Gastrocnemius medialis (tissue), 4 donors: ENCODE results near the gene COX8A. TPM values are rescaled to one million over a fixed set of nuclear protein-coding genes. Genes with fewer than 3 reads are reported as not detected.
A peak's percentile ranks its signal among the peaks of the same experiment; 100 is the strongest.

ENCODE experiments used
- ATAC-seq, 2 donors: fragments of 150-250 bp; one replicate each; pipeline ENCODE4 v1.9.1; 2016
- DNase-seq, 2 donors: peaks; one replicate each; pipeline ENCODE4 v3.0.0-alpha.2; 2019
- H3K27ac ChIP-seq, 4 donors: fragments of 200-600 bp; sonication (generic); 1 replicate in 1 of 4; 2 replicates in 3 of 4; pipeline ENCODE4 v1.5.1; 2016 to 2018; ENCODE audit warnings: mild to moderate bottlenecking in 2 of 4, moderate library complexity in 1 of 4
- H3K27me3 ChIP-seq, 3 donors: fragments of 200-600 bp; sonication (generic) in 2 of 3; 1 replicate in 1 of 3; 2 replicates in 2 of 3; pipeline versions ENCODE4 v1.5.1 to v1.6.0; 2016 to 2019; ENCODE audit warnings: mild to moderate bottlenecking in 1 of 3, moderate library complexity in 1 of 3
- H3K36me3 ChIP-seq, 2 donors: fragments of 200-600 bp; sonication (generic) in 1 of 2; one replicate each; pipeline ENCODE4 v1.5.1; 2017 to 2018
- H3K4me1 ChIP-seq, 2 donors: fragments of 200-600 bp; sonication (generic) in 1 of 2; one replicate each; pipeline ENCODE4 v1.5.1; 2016 to 2017; ENCODE audit warnings: mild to moderate bottlenecking in 2 of 2
- H3K4me3 ChIP-seq, 4 donors: fragments of 200-600 bp; sonication (generic) in 3 of 4; 1 replicate in 1 of 4; 2 replicates in 3 of 4; pipeline ENCODE4 v1.5.1; 2016 to 2019; ENCODE audit warnings: mild to moderate bottlenecking in 2 of 4
- H3K9me3 ChIP-seq, 3 donors: fragments of 200-600 bp; sonication (generic) in 2 of 3; 1 replicate in 1 of 3; 2 replicates in 2 of 3; pipeline ENCODE4 v1.5.1; 2016 to 2019
- POLR2A ChIP-seq, 2 donors: fragments of 450-650 bp; IDR thresholded peaks; one replicate each; pipeline ENCODE4 v1.6.1; 2017; ENCODE audit warnings: antibody characterized with exemption in 2 of 2, mild to moderate bottlenecking in 2 of 2, moderate library complexity in 2 of 2
- in situ Hi-C, 4 donors: fragments of 200-750 bp; cut with MboI; loops; one replicate each; pipeline versions ENCODE4 v1.15.0 to v1.8.0; 2017; ENCODE audit warnings: low sequenced_read_pairs in 4 of 4
- intact Hi-C: fragments of 100-400 bp; cut with DNase I; formaldehyde crosslinking; loops from one replicate; pipeline ENCODE4 v1.15.1; 2023; ENCODE audit warnings: low total_unique reads
- total RNA-seq, 4 donors: library from RNA; depleted of rRNA; stranded (reverse); fragments of >200 nt; gene quantifications; one replicate each; pipeline versions ENCODE4 v1.1.0 to v1.2.3, GENCODE V29; 2016
- TF ChIP-seq, protein P1 (sequence below), 5 experiments: fragments of 450-650 bp in 3 of 5; fragments of 200-600 bp in 2 of 5; sonication (generic) in 2 of 5; IDR thresholded peaks in 4 of 5; conservative IDR thresholded peaks in 1 of 5; 1 replicate in 4 of 5; 2 replicates in 1 of 5; pipeline ENCODE4 v1.5.1; 2016 to 2019; ENCODE audit warnings: antibody characterized with exemption in 5 of 5, mild to moderate bottlenecking in 3 of 5, moderate library complexity in 3 of 5

The COX8A gene
- total RNA-seq, 4 donors from 2014 or later: 812 to 1,326 (median 983) TPM

DNA sequence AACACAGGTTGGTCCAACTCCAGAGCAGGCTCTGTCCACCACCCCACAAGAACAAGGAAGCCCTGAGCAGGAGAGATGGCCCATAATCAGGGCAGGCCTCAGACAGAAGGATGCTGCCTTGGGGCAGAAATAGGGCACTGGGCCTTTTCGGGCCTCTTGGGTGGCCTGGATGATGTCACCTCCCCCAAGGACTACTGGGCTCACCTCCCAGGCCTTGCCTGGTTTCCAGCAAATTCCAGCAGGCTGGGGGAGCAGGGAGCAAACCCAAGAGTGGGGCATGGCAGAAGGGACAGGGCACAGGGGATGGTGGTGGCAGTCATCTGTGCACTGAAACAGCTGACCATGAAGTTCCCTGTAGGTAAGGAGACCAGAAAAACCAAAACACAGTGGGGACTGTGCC, 41.0 kb upstream of the COX8A start:
- no peak for ATAC-seq
- TF ChIP-seq POLR2A (IDR thresholded peaks at IDR 0.05): no peak
- TF ChIP-seq, protein P1, sequence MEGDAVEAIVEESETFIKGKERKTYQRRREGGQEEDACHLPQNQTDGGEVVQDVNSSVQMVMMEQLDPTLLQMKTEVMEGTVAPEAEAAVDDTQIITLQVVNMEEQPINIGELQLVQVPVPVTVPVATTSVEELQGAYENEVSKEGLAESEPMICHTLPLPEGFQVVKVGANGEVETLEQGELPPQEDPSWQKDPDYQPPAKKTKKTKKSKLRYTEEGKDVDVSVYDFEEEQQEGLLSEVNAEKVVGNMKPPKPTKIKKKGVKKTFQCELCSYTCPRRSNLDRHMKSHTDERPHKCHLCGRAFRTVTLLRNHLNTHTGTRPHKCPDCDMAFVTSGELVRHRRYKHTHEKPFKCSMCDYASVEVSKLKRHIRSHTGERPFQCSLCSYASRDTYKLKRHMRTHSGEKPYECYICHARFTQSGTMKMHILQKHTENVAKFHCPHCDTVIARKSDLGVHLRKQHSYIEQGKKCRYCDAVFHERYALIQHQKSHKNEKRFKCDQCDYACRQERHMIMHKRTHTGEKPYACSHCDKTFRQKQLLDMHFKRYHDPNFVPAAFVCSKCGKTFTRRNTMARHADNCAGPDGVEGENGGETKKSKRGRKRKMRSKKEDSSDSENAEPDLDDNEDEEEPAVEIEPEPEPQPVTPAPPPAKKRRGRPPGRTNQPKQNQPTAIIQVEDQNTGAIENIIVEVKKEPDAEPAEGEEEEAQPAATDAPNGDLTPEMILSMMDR (IDR thresholded peaks at IDR 0.05 in 4 of 5, conservative IDR thresholded peaks at IDR 0.05 in 1 of 5): no peak
- Histone ChIP-seq H3K4me1 (peaks cover 4 to 6% of the 10 kb centered on the region in 2 donors), H3K27ac (no peak overlapping the region), H3K27me3 (no peaks in the 10 kb centered on the region), H3K36me3 (no peaks in the 10 kb centered on the region), H3K4me3 (no peak overlapping the region), H3K9me3 (no peaks in the 10 kb centered on the region)
- no peak for DNase-seq
- intact Hi-C loops: no loop called here
- in situ Hi-C loops: no loop called here

DNA sequence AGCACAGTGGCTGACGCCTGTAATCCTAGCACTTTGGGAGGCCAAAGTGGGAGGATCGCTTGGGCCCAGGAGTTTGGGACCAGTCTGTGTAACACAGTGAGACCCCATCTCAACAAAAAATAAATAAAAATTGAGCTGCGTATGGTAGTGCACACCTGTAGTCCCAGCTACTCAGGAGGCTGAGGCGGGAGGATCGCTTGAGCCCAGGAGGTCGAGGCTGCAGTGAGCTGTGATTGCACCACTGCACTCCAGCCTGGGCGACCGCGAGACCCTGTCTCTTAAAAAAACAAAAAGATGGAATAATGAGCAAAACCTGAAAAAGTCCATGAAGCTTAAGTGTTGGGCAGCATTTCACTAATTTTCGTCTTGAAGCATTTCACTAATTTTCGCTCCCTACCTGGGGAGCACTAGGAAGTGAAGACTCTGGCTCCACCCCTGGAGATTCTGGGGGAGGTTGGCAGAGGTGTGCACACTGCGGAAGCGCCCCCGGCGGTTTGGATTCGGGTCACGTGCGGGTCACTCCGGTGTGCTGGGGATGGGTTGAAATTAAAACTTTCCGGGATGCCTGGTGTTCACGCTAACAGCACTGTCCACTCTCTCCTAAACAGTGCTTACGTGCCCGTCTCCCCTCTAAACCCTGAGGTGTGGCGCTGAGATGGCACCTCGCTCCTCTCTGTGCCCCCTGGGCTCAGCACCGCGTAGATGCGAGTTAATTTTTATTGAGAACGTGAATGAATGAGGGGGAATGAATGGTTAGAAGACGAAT, 36.5 kb upstream of the COX8A start:
- in situ Hi-C loops (no loop called here), intact Hi-C loops (loop anchor here (1.0 kb wide), 1 partner anchor 20 kb away; no protein-coding TSS in a partner anchor)
- Histone ChIP-seq H3K4me3 (peak overlapping the region; percentile 69 to 84 (median 80)), H3K27me3 (no peaks in the 10 kb centered on the region), H3K27ac (peak overlapping the region; percentile 78 to 88 (median 84)), H3K9me3 (no peaks in the 10 kb centered on the region), H3K4me1 (peaks cover 20 to 21% of the 10 kb centered on the region in 2 donors), H3K36me3 (no peaks in the 10 kb centered on the region)
- DNase-seq (no peak), ATAC-seq (peak in 1 of 2 donors; percentile 23)
- TF ChIP-seq, protein P1 (IDR thresholded peaks at IDR 0.05 in 4 of 5, conservative IDR thresholded peaks at IDR 0.05 in 1 of 5): no peak
- TF ChIP-seq POLR2A (IDR thresholded peaks at IDR 0.05): no peak

DNA sequence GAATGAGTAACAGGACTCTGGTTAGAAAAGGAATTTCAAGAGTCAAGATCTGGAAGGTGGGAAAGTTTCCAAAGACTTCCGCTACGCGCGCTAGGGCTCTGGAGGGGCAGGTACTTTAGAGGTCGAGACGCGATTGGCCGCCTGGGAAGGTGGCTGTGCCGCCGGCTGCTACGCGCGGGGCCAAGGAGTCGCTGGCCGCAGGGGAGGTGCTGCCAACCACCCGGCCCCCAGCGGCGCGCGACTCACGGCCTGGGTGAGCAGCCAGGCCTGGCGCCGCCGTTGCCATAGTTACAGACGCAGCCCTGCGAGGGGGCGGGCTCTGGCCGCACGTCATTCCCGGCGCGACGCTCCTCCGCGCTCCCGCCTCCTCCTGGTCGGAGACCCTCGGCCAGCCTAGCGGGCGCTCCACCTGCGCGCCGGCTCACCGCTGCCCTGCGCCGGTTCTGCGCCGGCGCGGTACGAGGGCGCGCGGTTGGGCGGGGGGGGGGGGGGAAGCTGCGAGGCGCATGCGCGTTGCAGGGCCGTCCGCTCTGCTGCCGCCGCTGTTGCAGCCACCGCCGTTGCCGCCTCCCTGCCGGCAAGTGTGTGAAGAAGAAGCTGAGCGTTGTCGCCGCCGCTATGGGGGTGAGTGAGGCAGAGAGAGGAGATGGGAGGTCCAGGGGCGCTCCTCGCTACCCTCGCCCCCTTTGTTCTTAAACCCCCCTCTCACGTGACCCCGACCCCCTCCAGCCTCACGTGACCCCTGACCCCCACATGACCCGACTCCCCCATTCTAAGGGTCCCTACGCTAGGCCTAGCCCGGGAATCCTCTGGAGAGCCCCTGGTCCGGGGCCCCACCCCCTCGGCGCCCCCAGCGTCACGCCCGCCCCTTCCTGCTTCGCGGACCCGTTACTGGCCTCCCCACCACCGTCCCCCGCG, 35.7 kb upstream of the COX8A start, which contains the start of gene NAA40:
NAA40 (plus strand) TSS at position 524 of the 918 bp plus-strand sequence; CDS start at position 619, 95 bp downstream.
- peaks cover 21% of the 10 kb centered on the region in 2 donors for H3K4me1 ChIP-seq
- peak; percentile 75 to 88 for DNase-seq
- peak within 1 kb of the TSS; percentile 69 to 84 (median 80) for H3K4me3 ChIP-seq
- no peaks in the 10 kb centered on the region for H3K36me3 ChIP-seq
- intact Hi-C loops (loop anchor here (1.0 kb wide), 1 partner anchor 20 kb away; no protein-coding TSS in a partner anchor), in situ Hi-C loops (no loop called here)
- no peaks in the 10 kb centered on the region for H3K27me3 ChIP-seq
- H3K27ac ChIP-seq: peak within 1 kb of the TSS; percentile 78 to 88 (median 84)
- peak; percentile 78 to 86 for ATAC-seq
- TF ChIP-seq, protein P1 (IDR thresholded peaks at IDR 0.05 in 4 of 5, conservative IDR thresholded peaks at IDR 0.05 in 1 of 5): peak in 1 of 5 experiments; percentile 12
- peak in 1 of 2 donors; percentile 32 for TF ChIP-seq POLR2A (IDR thresholded peaks at IDR 0.05)
- no peaks in the 10 kb centered on the region for H3K9me3 ChIP-seq

DNA sequence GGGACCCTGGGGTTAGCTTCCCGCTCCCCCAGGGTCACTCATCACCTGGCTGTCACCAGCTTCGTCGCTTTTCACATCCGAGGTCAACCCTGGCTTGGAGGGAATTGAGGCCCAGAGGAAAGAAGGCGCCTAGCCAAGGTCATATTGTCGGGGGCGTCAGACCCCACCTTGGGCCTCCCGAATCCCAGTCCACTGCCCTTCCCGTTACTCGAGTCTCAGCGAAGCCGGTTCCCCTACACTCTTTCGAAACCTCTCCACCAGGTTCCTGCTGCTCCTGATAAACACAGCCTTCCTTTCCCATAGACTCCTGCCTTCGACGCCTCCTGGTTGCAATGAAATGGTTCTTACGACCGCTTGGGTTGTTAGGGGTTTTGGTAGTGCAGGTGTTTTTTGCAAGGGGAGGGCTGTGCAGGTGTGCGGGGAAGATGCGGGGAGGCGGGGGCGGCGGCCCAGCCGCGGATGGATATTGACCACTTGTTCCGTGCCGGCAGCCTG, 35.0 kb upstream of the COX8A start:
- DNase-seq (no peak), ATAC-seq (peak; percentile 22 to 25)
- peak overlapping the region; percentile 78 to 88 (median 84) for H3K27ac ChIP-seq
- peak overlapping the region; percentile 69 to 84 (median 80) for H3K4me3 ChIP-seq
- TF ChIP-seq, protein P1 (IDR thresholded peaks at IDR 0.05 in 4 of 5, conservative IDR thresholded peaks at IDR 0.05 in 1 of 5): no peak
- TF ChIP-seq POLR2A (IDR thresholded peaks at IDR 0.05): no peak
- H3K27me3 ChIP-seq: no peaks in the 10 kb centered on the region
- H3K4me1 ChIP-seq: peaks cover 28% of the 10 kb centered on the region in 2 donors
- intact Hi-C loops: no loop called here
- in situ Hi-C loops: no loop called here
- no peaks in the 10 kb centered on the region for H3K36me3 ChIP-seq
- no peaks in the 10 kb centered on the region for H3K9me3 ChIP-seq
